HG02970 (cell line): ENCODE measurements around the gene ZNF574.
"Not testable (repeated sequence)": the region's sequence is repeated elsewhere in the genome, so short reads cannot be mapped to it uniquely, and the experiment has no call there.

Experiments used
- ATAC-seq: cut with Tn5 transposase; IDR thresholded peaks from one replicate; pipeline ENCODE4 v1.9.1; 2021; ENCODE audit warnings: mild to moderate bottlenecking, moderate library complexity, moderate number of reproducible peaks; ENCODE audit not compliant: unreplicated experiment, low FRiP score

ZNF574 gene, protein sequence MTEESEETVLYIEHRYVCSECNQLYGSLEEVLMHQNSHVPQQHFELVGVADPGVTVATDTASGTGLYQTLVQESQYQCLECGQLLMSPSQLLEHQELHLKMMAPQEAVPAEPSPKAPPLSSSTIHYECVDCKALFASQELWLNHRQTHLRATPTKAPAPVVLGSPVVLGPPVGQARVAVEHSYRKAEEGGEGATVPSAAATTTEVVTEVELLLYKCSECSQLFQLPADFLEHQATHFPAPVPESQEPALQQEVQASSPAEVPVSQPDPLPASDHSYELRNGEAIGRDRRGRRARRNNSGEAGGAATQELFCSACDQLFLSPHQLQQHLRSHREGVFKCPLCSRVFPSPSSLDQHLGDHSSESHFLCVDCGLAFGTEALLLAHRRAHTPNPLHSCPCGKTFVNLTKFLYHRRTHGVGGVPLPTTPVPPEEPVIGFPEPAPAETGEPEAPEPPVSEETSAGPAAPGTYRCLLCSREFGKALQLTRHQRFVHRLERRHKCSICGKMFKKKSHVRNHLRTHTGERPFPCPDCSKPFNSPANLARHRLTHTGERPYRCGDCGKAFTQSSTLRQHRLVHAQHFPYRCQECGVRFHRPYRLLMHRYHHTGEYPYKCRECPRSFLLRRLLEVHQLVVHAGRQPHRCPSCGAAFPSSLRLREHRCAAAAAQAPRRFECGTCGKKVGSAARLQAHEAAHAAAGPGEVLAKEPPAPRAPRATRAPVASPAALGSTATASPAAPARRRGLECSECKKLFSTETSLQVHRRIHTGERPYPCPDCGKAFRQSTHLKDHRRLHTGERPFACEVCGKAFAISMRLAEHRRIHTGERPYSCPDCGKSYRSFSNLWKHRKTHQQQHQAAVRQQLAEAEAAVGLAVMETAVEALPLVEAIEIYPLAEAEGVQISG

GRCh38 chr19:42075616-42076379, at the start of gene ZNF574:
ZNF574 (plus strand) TSS chr19:42076166; CDS start chr19:42078607, 2,441 bp downstream.
- peak; percentile 93 for ATAC-seq

- ATAC-seq: no peak
These were observed 47.4 kb upstream of the ZNF574 start for GRCh38 chr19:42028304-42029216.

DNA sequence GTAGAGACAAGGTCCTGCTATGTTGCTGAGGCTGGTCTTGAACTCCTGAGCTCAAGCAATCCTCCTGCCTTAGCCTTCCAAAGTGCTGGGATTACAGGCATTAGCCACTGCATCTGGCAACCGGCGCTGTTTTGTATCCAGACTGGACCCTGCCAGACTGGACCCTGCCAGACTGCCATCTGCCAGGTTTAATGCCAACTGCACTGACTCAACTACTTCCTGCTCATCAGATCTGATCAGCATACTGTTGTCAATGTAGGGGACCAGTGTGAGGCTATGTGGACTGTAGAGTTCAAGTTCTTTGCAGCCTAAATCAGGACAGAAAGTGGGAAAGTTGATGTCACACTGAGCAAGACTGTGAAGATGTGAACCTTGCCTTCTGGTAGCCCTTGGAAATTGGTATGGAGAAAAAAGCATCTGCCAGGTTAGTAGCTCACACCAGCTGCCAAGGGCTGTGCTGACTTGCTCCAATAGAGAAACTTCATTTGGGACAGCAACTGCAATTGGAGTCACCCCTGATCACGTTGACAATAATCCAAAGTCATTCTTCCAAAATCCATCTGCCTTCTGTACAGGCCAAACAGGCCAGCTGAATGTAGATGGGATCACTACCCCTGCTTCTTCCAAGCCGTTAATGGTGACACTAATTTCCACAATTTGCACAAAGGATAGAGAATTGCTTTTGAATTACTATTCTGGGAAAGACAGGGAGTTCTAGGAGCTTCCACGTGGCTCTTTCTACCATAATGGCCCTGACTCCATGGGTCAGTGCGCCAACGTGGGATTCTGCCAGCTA, 45.1 kb upstream of the ZNF574 start:
- ATAC-seq: no peak

GRCh38 chr19:42032431-42032830, 43.5 kb upstream of the ZNF574 start:
- ATAC-seq: no peak

GRCh38 chr19:42033413-42033812, 42.6 kb upstream of the ZNF574 start:
- ATAC-seq: no peak

DNA sequence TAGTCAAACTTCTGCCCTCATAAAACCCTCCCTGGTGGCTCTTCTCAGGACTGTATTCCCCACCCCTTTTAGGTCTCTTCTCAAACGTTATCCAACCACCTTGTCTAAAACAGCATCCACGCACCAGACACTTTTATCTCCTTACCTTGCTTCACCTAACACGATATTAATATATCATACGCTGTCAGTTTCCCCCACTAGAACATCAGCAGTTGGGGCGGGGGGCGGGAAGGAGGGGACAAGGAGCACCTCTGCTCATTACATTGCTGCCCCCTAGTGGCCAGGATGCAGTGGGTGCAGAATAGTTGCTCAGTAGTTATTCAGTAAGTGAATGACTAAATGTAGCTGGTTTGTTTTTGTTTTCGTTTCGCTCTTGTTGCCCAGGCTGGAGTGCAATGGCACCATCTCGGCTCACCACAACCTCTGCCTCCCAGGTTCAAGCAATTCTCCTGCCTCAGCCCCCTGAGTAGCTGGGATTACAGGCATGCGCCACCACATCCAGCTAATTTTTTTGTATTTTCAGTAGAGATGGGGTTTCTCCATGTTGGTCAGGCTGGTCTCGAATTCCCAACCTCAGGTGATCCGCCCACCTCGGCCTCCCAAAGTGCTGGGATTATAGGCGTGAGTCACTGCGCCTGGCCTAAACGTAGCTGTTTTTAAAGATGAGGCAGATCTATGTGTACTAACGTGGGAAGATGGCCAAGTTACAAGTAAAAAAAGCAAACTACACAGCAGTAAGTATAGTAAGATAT, 41.1 kb upstream of the ZNF574 start:
- not testable (repeated sequence) for ATAC-seq

- ATAC-seq: no peak
These were observed 38.3 kb upstream of the ZNF574 start for GRCh38 chr19:42037649-42038048.

DNA sequence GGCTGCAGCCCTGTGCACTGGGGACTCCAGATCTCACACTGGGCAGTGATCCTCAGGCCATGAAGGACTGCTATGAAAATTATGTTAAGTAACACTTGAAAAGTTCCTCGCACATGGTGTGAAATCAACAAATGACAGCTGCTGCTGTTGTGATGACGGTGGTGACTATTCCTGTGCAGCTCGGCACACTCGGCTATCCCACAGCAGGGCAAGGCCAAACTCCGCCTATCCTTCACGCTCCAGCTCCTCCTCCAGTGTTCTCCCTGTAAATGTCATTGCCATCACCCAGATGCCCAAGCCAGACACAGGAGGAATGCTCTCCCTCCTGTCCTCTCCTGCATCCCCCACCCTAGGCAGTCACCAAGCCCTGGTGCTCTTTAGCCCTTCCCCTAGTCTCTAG, 37.3 kb upstream of the ZNF574 start:
- ATAC-seq: no peak

DNA sequence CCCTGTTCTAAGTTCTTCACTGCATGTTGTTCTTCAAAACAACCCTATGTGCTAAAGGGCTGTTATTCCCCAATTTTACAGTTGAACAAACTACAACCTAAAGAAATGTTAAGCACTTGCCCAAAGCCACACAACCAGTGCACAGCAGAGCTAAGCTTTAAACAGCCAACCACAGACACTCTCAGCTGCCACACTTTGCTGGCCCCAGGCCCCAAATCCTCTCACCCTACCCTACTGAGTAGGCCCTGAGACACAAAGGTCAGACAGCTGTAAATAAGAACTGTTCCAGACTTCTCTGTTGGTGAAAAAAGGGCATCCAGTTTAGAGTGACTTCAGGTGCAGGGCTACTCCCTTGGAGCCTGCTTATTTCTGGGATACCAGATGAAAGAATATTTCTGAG, 35.9 kb upstream of the ZNF574 start:
- no peak for ATAC-seq

GRCh38 chr19:42040491-42040890, 35.5 kb upstream of the ZNF574 start:
- not testable (repeated sequence) for ATAC-seq

DNA sequence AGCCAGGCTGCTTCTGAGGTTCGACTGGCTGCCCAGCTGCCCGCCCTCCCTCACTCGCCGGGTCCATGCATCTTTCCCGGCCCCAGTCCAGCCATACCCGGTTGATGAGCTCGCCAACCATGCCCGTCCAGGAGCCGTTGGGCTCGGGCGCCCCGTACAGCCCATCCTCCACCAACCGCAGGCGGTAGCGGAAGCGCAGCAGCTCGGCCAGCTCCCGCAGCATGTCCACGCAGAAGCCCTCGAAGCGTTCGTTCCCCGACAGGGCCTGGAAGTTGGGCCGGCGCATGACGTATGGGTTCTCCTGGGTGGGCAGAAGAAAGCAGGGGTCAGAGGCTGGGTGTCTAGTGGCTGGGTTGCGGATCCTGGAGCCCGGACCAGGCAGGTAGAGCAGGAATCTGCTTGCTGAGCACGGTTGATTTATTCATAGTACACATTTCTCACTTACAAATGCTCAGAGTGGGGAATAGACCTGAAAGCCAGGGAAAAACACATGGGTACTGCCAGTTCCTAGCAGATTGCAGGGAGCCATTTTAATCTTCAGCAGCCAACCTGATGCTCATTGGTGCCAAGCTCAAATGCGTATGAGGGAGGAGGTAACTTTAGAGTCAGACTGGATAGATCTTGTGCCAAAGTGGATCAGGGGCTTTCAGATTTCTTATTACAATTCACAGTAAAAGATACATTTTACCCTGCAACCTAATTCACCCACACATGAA, 33.4 kb upstream of the ZNF574 start:
- ATAC-seq: no peak

DNA sequence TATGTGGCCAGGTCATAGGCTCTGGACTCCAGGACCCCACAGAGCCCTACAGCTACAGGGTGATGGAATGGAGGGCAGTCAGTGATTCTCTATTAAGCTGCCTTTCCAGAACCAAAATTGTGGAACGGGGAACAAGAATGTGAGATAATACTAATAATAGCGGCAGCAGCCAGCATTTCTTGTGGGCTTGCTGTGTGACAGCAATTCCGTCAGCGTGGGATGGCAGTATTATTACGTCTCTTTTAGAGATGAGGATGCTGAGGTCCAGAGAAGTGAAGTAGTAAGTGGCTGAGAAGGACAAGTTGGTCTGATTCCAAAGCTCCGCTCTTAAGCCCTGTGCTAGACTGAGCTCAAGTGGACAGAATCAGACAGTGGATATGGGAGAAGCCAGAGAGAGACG, 30.4 kb upstream of the ZNF574 start:
- no peak for ATAC-seq

- ATAC-seq: no peak
These were observed 27.0 kb upstream of the ZNF574 start for GRCh38 chr19:42048992-42049391.

DNA sequence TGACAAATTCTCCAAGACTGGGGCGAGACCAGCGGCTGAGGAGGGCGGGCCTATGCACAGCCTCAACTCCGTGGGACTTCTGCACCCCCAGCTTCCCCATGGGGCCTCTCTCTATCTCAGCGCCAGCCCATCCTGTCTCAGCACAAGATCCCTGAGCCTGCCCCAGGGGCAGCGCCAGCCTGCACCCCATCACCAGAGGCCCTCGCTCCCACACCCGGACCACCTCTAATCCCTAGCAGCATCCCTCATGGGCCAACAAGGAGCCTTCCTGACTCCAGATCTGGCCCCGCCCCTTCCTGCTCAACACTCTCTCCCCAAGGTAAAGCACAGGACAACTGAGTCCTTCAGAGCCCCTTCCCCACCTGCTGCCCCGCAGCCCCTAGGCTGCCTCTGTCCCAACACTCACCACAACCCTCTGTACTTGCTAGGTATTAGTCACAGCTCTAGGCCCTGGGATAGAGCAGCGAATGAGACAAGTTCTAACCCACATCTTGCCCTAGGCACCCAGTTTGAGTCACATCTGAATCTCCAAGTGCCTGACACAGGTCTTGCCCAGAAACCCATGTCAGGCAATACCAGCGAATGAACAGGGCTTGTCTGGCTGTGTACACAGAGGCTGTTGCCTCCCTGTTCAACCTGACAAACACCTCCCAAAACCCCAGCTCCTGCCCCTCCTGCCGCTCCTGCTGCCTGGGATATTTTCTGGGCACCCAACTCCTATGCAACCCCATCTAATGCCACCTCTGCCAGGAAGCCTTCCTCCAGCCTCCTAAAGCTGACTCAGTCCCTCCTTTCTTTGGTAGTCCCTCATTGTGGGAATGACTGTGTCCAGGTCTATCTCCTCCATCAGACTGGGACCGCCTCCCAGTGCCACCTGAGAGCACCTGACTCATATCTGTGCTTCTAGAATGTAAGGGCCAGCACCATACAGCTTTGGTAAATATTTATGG, 24.5 kb upstream of the ZNF574 start:
- no peak for ATAC-seq

DNA sequence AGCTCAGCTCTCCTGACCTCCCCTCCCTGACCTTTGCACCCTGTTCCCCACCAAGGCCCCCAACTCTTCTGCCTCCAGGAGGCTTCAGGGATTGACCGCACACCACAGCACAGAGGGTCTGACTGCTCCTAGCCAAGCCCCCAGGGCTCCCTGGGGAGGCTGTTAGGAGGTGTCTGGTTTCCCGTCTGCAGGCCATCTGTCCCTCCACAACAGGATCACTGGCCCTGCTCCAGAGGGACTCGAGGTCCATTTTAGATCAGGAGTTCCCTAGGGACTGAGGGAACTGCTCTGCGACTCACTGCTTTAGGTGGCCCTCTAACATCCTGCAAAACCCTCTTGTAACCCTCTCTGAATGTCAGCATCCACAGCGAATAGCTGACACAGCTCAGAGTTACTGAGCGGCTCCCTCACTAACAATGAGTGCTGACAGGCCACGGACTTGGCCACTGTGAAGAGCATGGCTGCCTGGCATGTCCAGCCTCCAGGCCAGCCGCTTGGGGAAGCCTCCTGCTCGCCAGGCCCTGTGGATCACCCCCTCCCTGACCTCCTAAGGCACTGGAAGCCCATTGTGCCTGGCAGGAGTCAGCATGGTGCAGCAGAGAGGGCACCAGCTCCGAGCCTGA, 23.6 kb upstream of the ZNF574 start:
- ATAC-seq: no peak
